OCI-M2 (cell line): ENCODE measurements around the gene AFP.

ENCODE experiments used
- DNase-seq: peaks from one replicate; lab custom pipeline; 2025; ENCODE audit not compliant: unreplicated experiment; lab: John Stamatoyannopoulos, UW

AFP gene

DNA sequence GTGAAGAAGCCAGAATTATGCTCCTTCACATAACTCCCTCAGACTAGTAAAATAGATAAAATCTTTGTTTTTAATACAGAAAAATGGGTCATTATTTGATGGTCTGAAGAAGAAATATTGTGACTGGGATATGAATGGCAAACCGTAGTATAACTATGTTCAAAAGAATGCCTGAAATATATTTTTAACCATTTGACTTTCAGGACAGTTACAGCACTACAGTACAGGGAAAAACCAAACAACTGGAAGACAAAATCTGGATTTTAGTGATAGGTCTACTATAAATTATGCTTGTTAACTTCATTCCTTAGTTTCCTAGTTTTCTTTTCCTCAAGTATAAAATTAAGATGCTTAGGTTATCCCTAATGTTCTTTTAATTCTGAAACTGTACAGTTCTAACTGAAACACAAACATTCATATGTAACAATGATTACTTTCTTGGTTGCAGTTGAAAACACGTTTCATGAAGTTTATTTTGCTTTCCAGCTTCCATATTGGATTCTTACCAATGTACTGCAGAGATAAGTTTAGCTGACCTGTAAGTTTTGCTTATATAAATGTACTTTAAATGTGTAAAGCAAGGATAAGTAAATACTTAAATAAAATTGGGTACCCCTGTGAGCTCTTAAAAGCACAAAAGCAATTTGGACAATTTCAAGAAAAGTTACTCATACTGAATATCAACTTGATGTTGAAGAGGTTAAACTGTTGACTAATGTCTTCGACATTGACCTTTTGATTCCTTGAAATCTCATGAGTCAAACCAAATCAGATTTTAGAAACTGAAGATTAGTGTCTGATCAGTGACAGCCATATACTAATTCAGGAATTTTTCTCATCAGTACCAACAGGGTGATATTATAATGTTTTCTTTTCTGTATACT, 895 bp downstream of the AFP start:
- DNase-seq = no peak

GRCh38 chr4:73437558-73437956, 1.5 kb downstream of the AFP start:
- no peak for DNase-seq

DNA sequence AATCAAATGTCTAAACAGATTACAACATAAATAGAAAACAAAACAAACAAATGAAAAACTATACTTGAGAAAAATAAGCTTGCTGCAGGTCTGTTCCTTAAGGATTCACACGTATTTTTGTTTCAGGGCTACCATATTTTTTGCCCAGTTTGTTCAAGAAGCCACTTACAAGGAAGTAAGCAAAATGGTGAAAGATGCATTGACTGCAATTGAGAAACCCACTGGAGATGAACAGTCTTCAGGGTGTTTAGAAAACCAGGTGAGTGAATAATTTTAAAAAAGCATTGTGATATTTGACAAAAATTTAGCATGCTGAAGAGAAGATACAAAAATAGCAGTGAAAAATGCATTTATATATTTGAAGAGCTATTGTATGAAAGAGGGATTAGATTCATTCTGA, 2.0 kb downstream of the AFP start:
- no peak for DNase-seq

DNA sequence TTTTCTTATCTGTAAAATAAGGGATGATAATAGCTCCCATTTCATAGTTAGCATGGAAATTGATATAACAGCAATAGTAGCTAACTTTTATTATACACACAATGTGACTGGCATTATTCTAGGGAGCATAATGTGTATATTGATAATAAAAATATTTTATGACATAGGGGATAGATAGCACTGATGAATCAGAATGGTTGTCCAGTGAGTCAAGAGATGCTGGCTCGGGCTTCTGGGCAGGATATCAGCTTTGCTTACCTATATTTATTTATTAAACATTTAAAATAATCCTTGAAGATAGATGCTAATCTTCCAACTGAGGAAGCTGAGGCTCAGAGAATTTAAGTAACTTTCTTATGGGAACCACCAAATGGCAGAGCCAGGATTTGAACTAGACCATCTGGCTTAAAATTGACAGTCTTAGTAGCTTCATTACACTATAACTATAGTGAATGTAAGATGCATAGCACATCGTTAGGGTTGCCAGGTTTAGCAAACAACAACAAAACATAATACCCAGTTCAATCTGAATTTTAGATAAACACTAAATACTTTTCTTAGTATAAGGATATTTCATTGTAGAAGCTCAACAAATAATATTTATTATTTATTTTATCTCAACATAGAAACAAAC, 2.7 kb downstream of the AFP start:
- DNase-seq = no peak

DNA sequence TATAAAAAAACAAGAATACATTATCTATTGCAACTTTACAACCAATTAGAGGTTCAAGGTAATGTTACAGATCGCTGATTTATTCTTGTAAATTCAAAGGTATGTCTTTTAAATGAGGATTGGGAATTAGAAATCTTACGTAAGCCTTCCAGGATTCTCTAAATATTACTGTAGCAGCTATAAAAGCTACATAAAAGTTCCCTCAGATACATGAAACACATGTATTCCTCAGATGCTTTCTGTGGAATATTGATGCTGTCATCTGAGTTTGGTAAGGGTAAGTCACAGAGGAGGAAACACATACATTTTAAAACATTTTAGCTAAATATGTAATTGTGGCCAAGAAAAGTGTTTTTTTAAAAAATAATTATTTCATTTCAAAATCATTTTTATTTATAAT, 3.4 kb downstream of the AFP start:
- DNase-seq = no peak

DNA sequence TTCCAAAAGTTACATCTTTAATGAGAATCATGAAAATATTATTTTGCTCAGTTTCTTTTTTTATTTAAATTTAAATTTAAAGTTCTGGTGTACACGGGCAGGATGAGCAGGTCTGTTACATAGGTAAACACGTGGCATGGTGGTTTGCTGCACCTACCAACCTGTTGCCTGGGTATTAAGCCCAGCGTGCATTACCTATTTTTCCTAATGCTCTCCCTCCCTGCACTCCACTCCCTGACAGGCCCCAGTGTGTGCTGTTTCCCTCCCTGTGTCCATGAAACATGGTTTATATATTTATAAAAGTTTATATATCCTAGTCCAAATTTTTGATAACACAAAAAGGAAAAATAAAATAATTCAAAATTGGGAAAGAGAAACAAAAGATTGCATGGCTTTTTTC, 4.0 kb downstream of the AFP start:
- no peak for DNase-seq

DNA sequence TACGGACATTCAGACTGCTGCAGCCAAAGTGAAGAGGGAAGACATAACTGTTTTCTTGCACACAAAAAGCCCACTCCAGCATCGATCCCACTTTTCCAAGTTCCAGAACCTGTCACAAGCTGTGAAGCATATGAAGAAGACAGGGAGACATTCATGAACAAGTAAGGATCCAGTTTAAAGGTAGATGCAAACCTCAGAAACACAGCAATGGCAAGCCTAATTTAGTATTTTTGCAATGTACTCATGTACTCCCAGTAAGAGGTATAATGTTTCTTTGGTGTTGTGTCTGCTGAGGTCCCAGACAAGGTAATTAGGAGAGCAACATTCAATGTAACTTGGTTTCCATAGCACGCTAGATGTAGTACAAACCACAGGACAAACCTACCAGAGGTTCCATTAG, 4.6 kb downstream of the AFP start:
- no peak for DNase-seq

DNA sequence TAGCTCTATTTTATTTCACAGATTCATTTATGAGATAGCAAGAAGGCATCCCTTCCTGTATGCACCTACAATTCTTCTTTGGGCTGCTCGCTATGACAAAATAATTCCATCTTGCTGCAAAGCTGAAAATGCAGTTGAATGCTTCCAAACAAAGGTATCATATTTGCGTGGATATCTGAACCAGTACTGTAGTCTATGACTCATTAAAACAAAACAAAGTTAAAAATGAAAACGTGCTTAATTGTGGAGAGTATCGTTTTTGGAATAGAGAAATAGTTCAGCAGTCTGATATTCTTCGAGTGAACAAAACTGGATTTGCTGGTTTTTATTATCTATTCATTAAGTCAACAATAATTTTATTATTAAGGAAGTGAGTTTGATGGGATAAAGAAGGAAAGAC, 6.3 kb downstream of the AFP start:
- no peak for DNase-seq

DNA sequence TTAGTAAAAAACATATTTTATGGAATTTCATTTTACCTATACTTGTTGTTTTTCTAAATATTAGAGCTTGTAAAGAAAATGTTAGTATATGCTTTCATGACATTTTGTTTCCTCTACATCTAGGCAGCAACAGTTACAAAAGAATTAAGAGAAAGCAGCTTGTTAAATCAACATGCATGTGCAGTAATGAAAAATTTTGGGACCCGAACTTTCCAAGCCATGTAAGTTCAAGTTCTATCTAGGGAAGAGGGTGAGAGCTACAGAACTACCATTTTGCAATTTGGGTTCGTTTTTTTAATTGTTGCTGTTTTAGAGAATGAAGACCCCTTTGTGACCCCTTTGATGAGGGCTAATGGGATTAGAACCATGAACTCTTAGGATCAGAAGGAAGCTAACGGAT, 7.2 kb downstream of the AFP start:
- DNase-seq = no peak

DNA sequence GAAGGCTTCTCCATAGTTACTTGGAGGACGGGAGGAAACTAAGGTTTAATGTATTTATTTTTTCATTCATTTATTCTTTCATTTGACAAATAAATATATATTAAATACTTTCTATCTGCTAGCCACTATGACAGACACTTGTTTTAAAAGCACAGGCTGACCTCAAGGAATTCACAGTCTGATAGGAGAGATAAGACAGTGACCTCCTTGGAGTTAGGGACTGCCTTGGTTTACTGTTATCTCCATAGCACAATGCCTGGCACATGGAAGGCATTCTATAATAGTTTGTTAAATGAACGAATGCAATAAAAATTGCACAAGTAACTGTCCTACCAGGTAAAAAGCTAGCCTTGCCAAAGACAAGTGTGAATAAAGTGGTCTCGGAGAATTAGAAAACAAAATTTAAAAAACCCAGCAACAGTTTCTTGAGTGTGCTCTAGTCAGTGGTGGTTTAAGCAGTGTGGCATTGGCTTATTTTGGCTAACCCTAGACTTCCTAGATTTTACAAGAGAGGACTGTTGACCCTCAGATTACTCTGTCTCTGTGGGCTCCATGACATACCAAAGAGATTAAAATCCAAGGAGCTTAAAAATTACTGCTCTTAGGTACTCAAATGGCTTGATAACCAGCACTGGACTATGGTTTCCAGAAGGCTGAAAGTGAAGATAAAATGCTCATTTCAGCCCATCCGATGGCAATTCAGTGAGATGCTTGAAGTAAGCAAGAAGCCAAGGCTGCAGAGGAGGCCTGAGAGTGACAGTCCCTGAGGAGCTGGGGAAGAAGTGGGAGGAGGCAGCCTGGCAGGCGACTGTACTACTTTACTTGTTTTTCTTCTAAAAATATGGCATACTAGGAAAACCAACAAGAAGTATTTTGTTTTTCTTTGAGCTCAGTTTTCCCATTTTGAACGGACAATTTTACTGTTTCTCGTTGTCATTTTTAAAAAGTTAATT, 9.6 kb downstream of the AFP start:
- DNase-seq = no peak

- DNase-seq = no peak
Observed at GRCh38 chr4:73446336-73446938, 10.4 kb downstream of the AFP start.

DNA sequence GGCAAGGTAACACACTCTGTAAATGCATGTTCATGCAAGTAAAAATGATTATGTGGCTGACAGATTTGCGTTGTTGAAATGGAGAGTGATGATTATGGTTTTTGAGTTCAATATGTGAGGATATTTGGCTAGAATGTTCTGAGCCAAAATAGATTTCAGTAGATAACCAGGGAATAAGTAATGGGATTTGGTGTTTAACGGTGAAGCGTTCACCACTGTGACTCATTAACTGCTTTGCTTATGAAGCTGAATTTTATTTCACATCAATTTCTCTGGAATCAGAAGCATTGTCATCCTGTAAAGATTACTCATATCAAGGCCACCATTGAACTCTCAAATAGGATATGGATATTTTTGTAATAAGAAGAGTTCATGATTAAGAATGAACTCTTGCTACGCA, 11.7 kb downstream of the AFP start:
- no peak for DNase-seq

DNA sequence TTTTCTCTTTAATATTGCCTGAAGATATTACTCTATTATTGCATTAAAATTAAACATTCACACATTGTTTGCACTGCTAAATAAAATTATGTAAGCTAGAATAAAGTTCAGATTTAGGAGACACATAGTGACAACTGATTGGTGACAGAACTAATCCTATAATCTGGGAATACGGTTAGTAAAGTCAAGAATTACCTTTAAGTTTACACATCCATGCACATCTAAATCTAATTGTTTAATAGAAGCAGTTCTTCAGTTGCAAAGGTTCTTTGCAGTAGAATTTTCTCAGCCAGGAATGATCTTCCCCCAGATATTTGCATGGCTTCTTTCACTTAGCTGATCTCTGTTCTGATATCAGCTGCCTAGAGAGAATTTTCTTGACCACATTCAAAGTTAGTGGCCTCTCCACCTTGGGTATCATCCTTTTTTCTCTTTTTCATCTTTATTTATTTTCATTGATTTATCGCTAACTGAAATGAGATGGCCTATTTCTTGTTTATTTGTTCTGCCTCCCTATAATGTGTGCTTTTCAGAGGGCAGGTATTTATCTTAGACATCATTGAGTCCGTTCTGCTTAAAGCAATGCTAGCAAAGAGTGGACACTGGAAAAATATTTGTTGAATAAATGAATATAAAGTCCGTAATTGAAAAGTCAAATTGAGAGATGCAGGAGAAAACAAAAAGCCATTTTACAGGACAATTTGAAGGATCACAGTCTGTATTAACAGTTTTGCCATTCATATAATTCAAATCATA, 12.6 kb downstream of the AFP start:
- no peak for DNase-seq

DNA sequence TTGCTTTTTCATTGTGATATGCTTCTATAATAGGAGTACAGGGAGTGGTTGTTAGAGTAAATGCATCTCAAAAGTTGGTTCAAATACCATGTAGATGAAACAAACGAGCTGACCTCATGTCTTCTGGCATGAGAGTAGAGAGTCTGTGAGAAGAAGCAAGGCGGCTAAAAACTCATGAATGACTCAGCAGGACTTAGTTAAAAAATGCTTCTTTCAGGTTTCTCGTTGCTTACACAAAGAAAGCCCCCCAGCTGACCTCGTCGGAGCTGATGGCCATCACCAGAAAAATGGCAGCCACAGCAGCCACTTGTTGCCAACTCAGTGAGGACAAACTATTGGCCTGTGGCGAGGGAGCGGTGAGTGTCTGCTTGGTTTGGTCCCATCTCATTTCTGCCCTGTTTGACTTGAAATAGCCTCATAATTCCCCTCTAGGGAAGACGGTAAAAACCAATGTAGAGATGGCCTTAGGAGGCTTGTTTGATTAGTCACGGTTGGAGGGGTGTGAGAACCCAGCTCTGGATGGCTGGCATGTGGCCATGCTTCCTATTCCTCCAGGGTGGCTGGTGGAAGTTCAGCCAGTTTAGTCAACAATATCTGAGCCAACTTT, 14.5 kb downstream of the AFP start:
- DNase-seq = no peak

DNA sequence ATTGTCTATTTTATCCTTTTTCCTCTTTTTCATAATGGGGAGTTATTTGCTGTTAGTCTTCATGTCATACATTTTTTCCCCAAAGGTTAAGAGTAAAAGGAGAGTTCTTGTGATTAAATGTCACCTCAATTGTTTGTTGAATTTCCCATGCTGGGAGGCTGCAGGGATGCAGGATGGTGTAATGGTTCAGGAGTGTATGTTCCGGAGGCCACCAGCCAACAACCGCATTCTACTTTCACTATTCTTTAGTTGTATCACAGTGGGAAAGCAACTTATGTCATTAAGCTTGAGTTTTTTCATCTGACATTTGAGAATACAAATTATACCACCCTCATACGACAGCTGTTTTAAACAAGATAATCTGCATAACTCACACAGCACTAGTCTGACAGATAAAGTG, 15.4 kb downstream of the AFP start:
- DNase-seq = no peak

GRCh38 chr4:73451981-73452747, 16.1 kb downstream of the AFP start:
- DNase-seq = no peak

GRCh38 chr4:73452953-73453700, 17.1 kb downstream of the AFP start:
- no peak for DNase-seq

GRCh38 chr4:73453701-73454005, 17.6 kb downstream of the AFP start:
- DNase-seq = no peak

DNA sequence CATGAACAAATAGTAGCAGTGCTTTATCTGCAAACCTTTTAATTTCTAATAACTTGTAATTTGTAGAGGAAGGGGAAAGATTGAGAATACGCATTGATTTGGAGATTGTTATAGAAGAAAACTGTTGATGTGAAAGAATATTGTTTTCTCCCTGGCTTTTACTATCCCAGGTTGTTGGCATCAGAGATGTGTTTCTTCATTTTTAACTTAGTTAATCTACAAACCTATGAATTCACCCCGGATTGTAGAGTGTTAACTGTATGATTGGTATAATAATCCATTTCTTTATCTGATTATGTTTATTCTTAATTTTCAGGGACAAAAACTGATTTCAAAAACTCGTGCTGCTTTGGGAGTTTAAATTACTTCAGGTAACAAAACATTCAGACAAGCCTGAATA, 18.9 kb downstream of the AFP start:
- no peak for DNase-seq
